GM12875 (cell line): ENCODE measurements around the gene EPHA5.

Experiments
- H3K4me3 ChIP-seq: one replicate; pipeline ENCODE4 v1.5.1; 2011; ENCODE audit warnings: low read depth, low read length, control low read depth
- CTCF ChIP-seq: IDR thresholded peaks from 2 replicates; pipeline ENCODE4 v1.5.1; 2011; ENCODE audit warnings: low read depth, mild to moderate bottlenecking, control low read depth, inconsistent platforms, low read length, moderate library complexity, borderline replicate concordance; ENCODE audit not compliant: insufficient read depth

EPHA5 gene

GRCh38 chr4:65656008-65656407 is 14.3 kb downstream of the EPHA5 start:
- H3K4me3 ChIP-seq = no peak overlapping the region
- no peak for TF ChIP-seq CTCF

- TF ChIP-seq CTCF = no peak
Observed at GRCh38 chr4:65654976-65655375, 15.3 kb downstream of the EPHA5 start.

GRCh38 chr4:65653740-65654361 is 16.4 kb downstream of the EPHA5 start:
- H3K4me3 ChIP-seq = no peak overlapping the region

More at GRCh38 chr4:65654976-65655375, 15.3 kb downstream of the EPHA5 start:
- H3K4me3 ChIP-seq = no peak overlapping the region

GRCh38 chr4:65651751-65652150 is 18.5 kb downstream of the EPHA5 start:
- H3K4me3 ChIP-seq = no peak overlapping the region
- TF ChIP-seq CTCF = no peak

More at GRCh38 chr4:65653740-65654361, 16.4 kb downstream of the EPHA5 start:
- TF ChIP-seq CTCF = no peak

GRCh38 chr4:65651031-65651430 is 19.3 kb downstream of the EPHA5 start:
- TF ChIP-seq CTCF = no peak
- H3K4me3 ChIP-seq = no peak overlapping the region

GRCh38 chr4:65646136-65646535 is 24.2 kb downstream of the EPHA5 start:
- no peak overlapping the region for H3K4me3 ChIP-seq
- no peak for TF ChIP-seq CTCF

- TF ChIP-seq CTCF = no peak
- no peak overlapping the region for H3K4me3 ChIP-seq
Observed at GRCh38 chr4:65645185-65645584, 25.1 kb downstream of the EPHA5 start.
